ENCODE data around the gene MGAT4B.

Gene MGAT4B

GRCh38 chr5:179762781-179763176 is 43.9 kb downstream of the MGAT4B start:
- Histone ChIP-seq H3K4me2 (ENCODE audit: low read depth, low read length, poor library complexity, severe bottlenecking) (peak overlapping the region; percentile 6), H3K27me3 (ENCODE audit: low read length) (no peaks in the 10 kb centered on the region), H3K4me3 (ENCODE audit: insufficient read depth, low read length, poor library complexity, severe bottlenecking) (no peak overlapping the region), H3K9me3 (ENCODE audit: insufficient read depth, low read length) (no peaks in the 10 kb centered on the region), H3F3A (ENCODE audit: insufficient read depth) (peaks cover 14% of the 10 kb centered on the region), H2AFZ (ENCODE audit: low read depth, low read length, severe bottlenecking) (no peak overlapping the region), H3K79me2 (ENCODE audit: insufficient read depth, low read length) (peaks cover 71% of the 10 kb centered on the region), H4K20me1 (ENCODE audit: low read depth, low read length) (0 out of 2 replicates have a peak, but pooled peaks cover 5% of the 10 kb centered on the region), H3K27ac (ENCODE audit: low read depth, low read length) (peak overlapping the region; percentile 55), H3K9ac (ENCODE audit: low read length) (peak overlapping the region; percentile 6; the same call in 1 of the 2 replicates), H3K36me3 (ENCODE audit: low read length) (0 out of 2 replicates have a peak, but pooled peaks cover 2% of the 10 kb centered on the region), H3K9me2 (replicated peaks; ENCODE audit: insufficient read depth, low read length) (no peaks in the 10 kb centered on the region)
- TF ChIP-seq, protein P1, sequence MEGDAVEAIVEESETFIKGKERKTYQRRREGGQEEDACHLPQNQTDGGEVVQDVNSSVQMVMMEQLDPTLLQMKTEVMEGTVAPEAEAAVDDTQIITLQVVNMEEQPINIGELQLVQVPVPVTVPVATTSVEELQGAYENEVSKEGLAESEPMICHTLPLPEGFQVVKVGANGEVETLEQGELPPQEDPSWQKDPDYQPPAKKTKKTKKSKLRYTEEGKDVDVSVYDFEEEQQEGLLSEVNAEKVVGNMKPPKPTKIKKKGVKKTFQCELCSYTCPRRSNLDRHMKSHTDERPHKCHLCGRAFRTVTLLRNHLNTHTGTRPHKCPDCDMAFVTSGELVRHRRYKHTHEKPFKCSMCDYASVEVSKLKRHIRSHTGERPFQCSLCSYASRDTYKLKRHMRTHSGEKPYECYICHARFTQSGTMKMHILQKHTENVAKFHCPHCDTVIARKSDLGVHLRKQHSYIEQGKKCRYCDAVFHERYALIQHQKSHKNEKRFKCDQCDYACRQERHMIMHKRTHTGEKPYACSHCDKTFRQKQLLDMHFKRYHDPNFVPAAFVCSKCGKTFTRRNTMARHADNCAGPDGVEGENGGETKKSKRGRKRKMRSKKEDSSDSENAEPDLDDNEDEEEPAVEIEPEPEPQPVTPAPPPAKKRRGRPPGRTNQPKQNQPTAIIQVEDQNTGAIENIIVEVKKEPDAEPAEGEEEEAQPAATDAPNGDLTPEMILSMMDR (IDR thresholded peaks at IDR 0.05; ENCODE audit: insufficient read depth, low read length, poor library complexity, severe bottlenecking), result no peak
- TF ChIP-seq EZH2phosphoT487 (conservative IDR thresholded peaks at IDR 0.05; ENCODE audit: low read length), result no peak

- Histone ChIP-seq H3K27ac (ENCODE audit: low read depth, low read length) (peak overlapping the region; percentile 55), H2AFZ (ENCODE audit: low read depth, low read length, severe bottlenecking) (no peak overlapping the region), H3K4me2 (ENCODE audit: low read depth, low read length, poor library complexity, severe bottlenecking) (peak overlapping the region; percentile 6), H3K79me2 (ENCODE audit: insufficient read depth, low read length) (peaks cover 74% of the 10 kb centered on the region), H3K9me2 (replicated peaks; ENCODE audit: insufficient read depth, low read length) (no peaks in the 10 kb centered on the region), H3K9ac (ENCODE audit: low read length) (peak overlapping the region; percentile 6; the same call in 1 of the 2 replicates), H3K27me3 (ENCODE audit: low read length) (no peaks in the 10 kb centered on the region), H3K36me3 (ENCODE audit: low read length) (0 out of 2 replicates have a peak, but pooled peaks cover 2% of the 10 kb centered on the region), H3K9me3 (ENCODE audit: insufficient read depth, low read length) (no peaks in the 10 kb centered on the region), H4K20me1 (ENCODE audit: low read depth, low read length) (0 out of 2 replicates have a peak, but pooled peaks cover 5% of the 10 kb centered on the region), H3K4me3 (ENCODE audit: insufficient read depth, low read length, poor library complexity, severe bottlenecking) (no peak overlapping the region), H3F3A (ENCODE audit: insufficient read depth) (peaks cover 14% of the 10 kb centered on the region)
- no peak for TF ChIP-seq EZH2phosphoT487 (conservative IDR thresholded peaks at IDR 0.05; ENCODE audit: low read length)
- TF ChIP-seq, protein P1 (IDR thresholded peaks at IDR 0.05; ENCODE audit: insufficient read depth, low read length, poor library complexity, severe bottlenecking), result no peak
These were observed 44.4 kb downstream of the MGAT4B start for GRCh38 chr5:179762079-179762780.

GRCh38 chr5:179759581-179760551 is 46.8 kb downstream of the MGAT4B start:
- no peak overlapping the region for H3K9ac ChIP-seq (ENCODE audit: low read length)
- no peak for TF ChIP-seq EZH2phosphoT487 (conservative IDR thresholded peaks at IDR 0.05; ENCODE audit: low read length)
- TF ChIP-seq, protein P1 (IDR thresholded peaks at IDR 0.05; ENCODE audit: insufficient read depth, low read length, poor library complexity, severe bottlenecking), result no peak
- H3F3A ChIP-seq (ENCODE audit: insufficient read depth), result peaks cover 14% of the 10 kb centered on the region
- H3K9me2 ChIP-seq (replicated peaks; ENCODE audit: insufficient read depth, low read length), result no peaks in the 10 kb centered on the region
- no peak overlapping the region for H3K4me2 ChIP-seq (ENCODE audit: low read depth, low read length, poor library complexity, severe bottlenecking)
- H3K9me3 ChIP-seq (ENCODE audit: insufficient read depth, low read length), result no peaks in the 10 kb centered on the region
- no peak overlapping the region for H3K27ac ChIP-seq (ENCODE audit: low read depth, low read length)
- H3K27me3 ChIP-seq (ENCODE audit: low read length), result no peaks in the 10 kb centered on the region
- H2AFZ ChIP-seq (ENCODE audit: low read depth, low read length, severe bottlenecking), result no peak overlapping the region
- H3K79me2 ChIP-seq (ENCODE audit: insufficient read depth, low read length), result peaks cover 79% of the 10 kb centered on the region
- 0 out of 2 replicates have a peak, but pooled peaks cover 5% of the 10 kb centered on the region for H4K20me1 ChIP-seq (ENCODE audit: low read depth, low read length)
- no peaks in the 10 kb centered on the region for H3K36me3 ChIP-seq (ENCODE audit: low read length)
- no peak overlapping the region for H3K4me3 ChIP-seq (ENCODE audit: insufficient read depth, low read length, poor library complexity, severe bottlenecking)
